Stomach smooth muscle (tissue), 2 donors: Measurements from ENCODE around the gene SHLD1.

Experiments used
- H3K27ac ChIP-seq: one replicate; pipeline ENCODE4 v1.7.0; 2013; ENCODE audit warnings: mild to moderate bottlenecking, low read length, inconsistent platforms
- H3K27me3 ChIP-seq, 2 donors: one replicate each; pipeline ENCODE4 v1.7.0; 2013; ENCODE audit warnings: low read length in 2 of 2; ENCODE audit not compliant: insufficient read depth in 2 of 2, control insufficient read depth in 1 of 2
- H3K36me3 ChIP-seq, 2 donors: one replicate each; pipeline ENCODE4 v1.7.0; 2013; ENCODE audit warnings: low read length in 2 of 2; ENCODE audit not compliant: control insufficient read depth in 2 of 2, insufficient read depth in 2 of 2
- H3K4me1 ChIP-seq: one replicate; pipeline ENCODE4 v1.7.0; 2013; ENCODE audit warnings: low read length; ENCODE audit not compliant: control insufficient read depth, insufficient read depth
- H3K4me3 ChIP-seq, 2 donors: one replicate each; pipeline ENCODE4 v1.7.0; 2013; ENCODE audit warnings: low read length in 2 of 2
- H3K9ac ChIP-seq, 2 donors: one replicate each; pipeline ENCODE4 v1.7.0; 2013; ENCODE audit warnings: low read length in 2 of 2, mild to moderate bottlenecking in 1 of 2
- H3K9me3 ChIP-seq, 2 donors: one replicate each; pipeline ENCODE4 v1.7.0; 2013; ENCODE audit warnings: low read length in 2 of 2; ENCODE audit not compliant: control insufficient read depth in 2 of 2
- donor health status: healthy.
- donor health status: Pancreatic carcinoma.

Gene SHLD1

GRCh38 chr20:5757949-5758348, 7.7 kb downstream of the SHLD1 start:
- H3K27ac ChIP-seq = no peak overlapping the region
- H3K27me3 ChIP-seq = no peaks in the 10 kb centered on the region
- no peaks in the 10 kb centered on the region for H3K9me3 ChIP-seq
- no peaks in the 10 kb centered on the region for H3K4me1 ChIP-seq
- no peaks in the 10 kb centered on the region for H3K36me3 ChIP-seq
- no peak overlapping the region for H3K4me3 ChIP-seq
- no peak overlapping the region for H3K9ac ChIP-seq

- Histone ChIP-seq H3K9ac (no peak overlapping the region), H3K27me3 (no peaks in the 10 kb centered on the region), H3K4me3 (no peak overlapping the region), H3K36me3 (no peaks in the 10 kb centered on the region), H3K4me1 (no peaks in the 10 kb centered on the region), H3K9me3 (no peaks in the 10 kb centered on the region), H3K27ac (no peak overlapping the region)
These were observed 16.0 kb downstream of the SHLD1 start for GRCh38 chr20:5766085-5766764.

GRCh38 chr20:5767493-5768098, 17.4 kb downstream of the SHLD1 start:
- H3K27me3 ChIP-seq = no peaks in the 10 kb centered on the region
- no peak overlapping the region for H3K4me3 ChIP-seq
- H3K4me1 ChIP-seq = no peaks in the 10 kb centered on the region
- no peaks in the 10 kb centered on the region for H3K9me3 ChIP-seq
- H3K9ac ChIP-seq = no peak overlapping the region
- no peaks in the 10 kb centered on the region for H3K36me3 ChIP-seq
- H3K27ac ChIP-seq = no peak overlapping the region

- Histone ChIP-seq H3K9me3 (no peaks in the 10 kb centered on the region), H3K27me3 (no peaks in the 10 kb centered on the region), H3K4me1 (no peaks in the 10 kb centered on the region), H3K4me3 (no peak overlapping the region), H3K36me3 (peaks cover 2 to 11% of the 10 kb centered on the region in 2 donors), H3K9ac (no peak overlapping the region), H3K27ac (no peak overlapping the region)
These were observed 20.2 kb downstream of the SHLD1 start for GRCh38 chr20:5770231-5770986.

DNA sequence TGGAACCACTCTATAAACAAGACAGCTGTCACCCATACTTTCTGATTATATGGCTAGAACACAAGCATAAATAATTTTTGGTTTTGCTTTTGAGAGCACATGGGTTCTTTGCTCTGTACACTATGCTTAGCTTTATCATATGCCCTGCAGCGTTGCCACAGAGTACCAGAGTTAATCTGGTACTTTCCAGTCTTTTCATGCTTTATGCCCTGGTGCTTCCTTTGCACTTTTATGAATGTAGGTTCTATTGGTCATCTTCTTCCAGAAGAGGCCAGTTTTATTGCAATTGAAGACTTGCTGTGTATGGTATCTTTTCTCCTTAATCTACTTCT, 20.8 kb downstream of the SHLD1 start:
- Histone ChIP-seq H3K36me3 (peaks cover 2 to 11% of the 10 kb centered on the region in 2 donors), H3K4me1 (no peaks in the 10 kb centered on the region), H3K27me3 (no peaks in the 10 kb centered on the region), H3K27ac (no peak overlapping the region), H3K9me3 (no peaks in the 10 kb centered on the region), H3K4me3 (no peak overlapping the region), H3K9ac (no peak overlapping the region)

- no peaks in the 10 kb centered on the region for H3K9me3 ChIP-seq
- H3K27ac ChIP-seq = no peak overlapping the region
- H3K27me3 ChIP-seq = no peaks in the 10 kb centered on the region
- H3K36me3 ChIP-seq = peaks cover 3 to 11% of the 10 kb centered on the region in 2 donors
- no peak overlapping the region for H3K4me3 ChIP-seq
- no peak overlapping the region for H3K9ac ChIP-seq
- H3K4me1 ChIP-seq = no peaks in the 10 kb centered on the region
These were observed 22.5 kb downstream of the SHLD1 start for GRCh38 chr20:5772704-5773103.

GRCh38 chr20:5773589-5773988, 23.4 kb downstream of the SHLD1 start:
- Histone ChIP-seq H3K4me1 (no peaks in the 10 kb centered on the region), H3K27me3 (no peaks in the 10 kb centered on the region), H3K9me3 (no peaks in the 10 kb centered on the region)

GRCh38 chr20:5776077-5776476, 25.9 kb downstream of the SHLD1 start:
- no peak overlapping the region for H3K27ac ChIP-seq
- peaks cover 7% of the 10 kb centered on the region for H3K4me1 ChIP-seq
- no peaks in the 10 kb centered on the region for H3K27me3 ChIP-seq
- no peak overlapping the region for H3K9ac ChIP-seq
- H3K9me3 ChIP-seq = no peaks in the 10 kb centered on the region
- H3K4me3 ChIP-seq = no peak overlapping the region
- H3K36me3 ChIP-seq = peaks cover 3 to 11% of the 10 kb centered on the region in 2 donors

More at GRCh38 chr20:5773589-5773988, 23.4 kb downstream of the SHLD1 start:
- H3K4me3 ChIP-seq = no peak overlapping the region
- no peak overlapping the region for H3K9ac ChIP-seq
- H3K27ac ChIP-seq = no peak overlapping the region
- peaks cover 3 to 11% of the 10 kb centered on the region in 2 donors for H3K36me3 ChIP-seq

DNA sequence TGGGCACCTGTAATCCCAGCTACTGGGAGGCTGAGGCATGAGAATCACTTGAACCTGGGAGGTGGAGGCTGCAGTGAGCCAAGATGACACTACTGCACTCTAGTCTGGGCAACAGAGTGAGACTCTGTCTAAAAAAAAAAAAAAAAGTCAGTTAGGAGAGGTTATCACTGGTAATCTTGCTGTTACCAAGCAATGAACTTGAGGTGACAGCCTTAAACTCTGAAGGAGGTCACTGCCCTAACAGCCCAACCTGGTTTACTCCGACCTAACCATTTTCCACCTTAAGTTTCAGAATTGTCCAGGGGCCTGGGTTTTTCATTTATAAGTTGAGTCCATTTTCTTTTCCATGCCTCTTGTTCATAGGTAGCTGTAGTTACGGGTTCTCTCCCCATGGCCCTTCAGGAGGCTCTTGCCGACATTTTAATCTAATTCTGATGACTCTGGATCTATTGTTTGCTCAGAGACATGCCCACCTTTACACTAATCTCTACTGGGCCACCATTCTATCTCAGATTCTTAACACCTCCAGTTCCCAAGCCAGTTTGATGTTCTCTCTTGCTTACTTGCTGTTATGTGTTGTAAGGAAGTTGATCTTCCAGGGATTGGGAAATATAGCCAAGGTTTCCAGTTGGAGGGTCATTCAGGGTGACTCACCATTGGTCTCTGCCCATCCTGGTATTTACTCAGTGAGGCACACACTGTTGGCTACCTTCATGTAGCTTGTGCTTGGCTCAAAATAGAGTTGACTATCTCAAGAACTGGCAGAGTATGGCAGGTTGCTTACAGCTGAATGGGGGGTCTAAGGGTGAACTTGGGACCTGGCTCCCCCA, 29.1 kb downstream of the SHLD1 start:
- H3K9me3 ChIP-seq = no peaks in the 10 kb centered on the region
- H3K27me3 ChIP-seq = no peaks in the 10 kb centered on the region
- H3K9ac ChIP-seq = no peak overlapping the region
- peaks cover 15% of the 10 kb centered on the region for H3K4me1 ChIP-seq
- no peak overlapping the region for H3K27ac ChIP-seq
- H3K36me3 ChIP-seq = peaks cover 3 to 6% of the 10 kb centered on the region in 2 donors
- H3K4me3 ChIP-seq = no peak overlapping the region

DNA sequence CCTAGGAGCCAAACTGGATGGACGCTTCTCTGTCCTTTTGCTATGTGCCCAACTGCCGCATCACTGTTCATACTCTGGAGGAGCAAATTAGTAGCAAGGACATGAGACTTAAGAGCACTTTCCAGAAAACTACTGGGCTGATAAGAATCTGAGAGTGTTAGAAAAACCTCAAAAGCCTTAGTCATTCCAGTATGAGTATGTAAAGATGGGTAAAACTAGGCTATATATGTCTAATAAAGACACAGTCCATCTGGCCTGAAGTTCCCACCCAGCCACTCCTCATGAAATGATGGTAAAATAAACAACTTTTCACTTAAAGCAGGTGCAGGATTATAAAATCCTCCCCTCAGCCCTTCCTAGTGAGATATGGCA, 30.6 kb downstream of the SHLD1 start:
- Histone ChIP-seq H3K4me3 (no peak overlapping the region), H3K9me3 (no peaks in the 10 kb centered on the region), H3K27ac (no peak overlapping the region), H3K36me3 (peaks cover 0 to 2% of the 10 kb centered on the region in 2 donors), H3K4me1 (peaks cover 15% of the 10 kb centered on the region), H3K9ac (no peak overlapping the region), H3K27me3 (no peaks in the 10 kb centered on the region)
